Inflammatory macrophage (primary cell): ENCODE measurements around the gene BOC.

Source experiments
- DNase-seq, 2 donors: peaks; one replicate each; pipeline ENCODE4 v3.0.0-alpha.2; 2020 to 2022

BOC gene

GRCh38 chr3:113272385-113272779, 61.0 kb downstream of the BOC start:
- no peak for DNase-seq

GRCh38 chr3:113273011-113273410, 61.7 kb downstream of the BOC start:
- DNase-seq: no peak

GRCh38 chr3:113273604-113274378, 62.4 kb downstream of the BOC start:
- no peak for DNase-seq

- no peak for DNase-seq
Measured at GRCh38 chr3:113274425-113275257, 63.3 kb downstream of the BOC start.

- no peak for DNase-seq
Measured at GRCh38 chr3:113275258-113275556, 63.9 kb downstream of the BOC start.

- peak; percentile 27 to 58 for DNase-seq
Measured at GRCh38 chr3:113275583-113275928, 64.2 kb downstream of the BOC start.

- peak; percentile 80 to 88 for DNase-seq
Measured at GRCh38 chr3:113275929-113276750, 64.8 kb downstream of the BOC start.

GRCh38 chr3:113276751-113277080, 65.4 kb downstream of the BOC start:
- DNase-seq: no peak

GRCh38 chr3:113277414-113277813, 66.1 kb downstream of the BOC start:
- DNase-seq: no peak

- DNase-seq: no peak
Measured at GRCh38 chr3:113277941-113278598, 66.7 kb downstream of the BOC start.

- DNase-seq: peak in 1 of 2 donors; percentile 7
Measured at GRCh38 chr3:113278599-113278955, 67.2 kb downstream of the BOC start.

- no peak for DNase-seq
Measured at GRCh38 chr3:113279686-113280085, 68.3 kb downstream of the BOC start.

GRCh38 chr3:113283306-113283705, 71.9 kb downstream of the BOC start:
- DNase-seq: no peak

- no peak for DNase-seq
Measured at GRCh38 chr3:113284453-113285050, 73.2 kb downstream of the BOC start.

- no peak for DNase-seq
Measured at GRCh38 chr3:113285226-113285625, 73.9 kb downstream of the BOC start.

GRCh38 chr3:113285741-113286140, 74.4 kb downstream of the BOC start:
- DNase-seq: no peak

- no peak for DNase-seq
Measured at GRCh38 chr3:113286524-113286923, 75.2 kb downstream of the BOC start.

- DNase-seq: peak in 1 of 2 donors; percentile 42
Measured at GRCh38 chr3:113287111-113287802, 75.9 kb downstream of the BOC start.

GRCh38 chr3:113287803-113288648, 76.7 kb downstream of the BOC start:
- DNase-seq: peak; percentile 68 to 69

- no peak for DNase-seq
Measured at GRCh38 chr3:113288881-113289280, 77.5 kb downstream of the BOC start.

- no peak for DNase-seq
Measured at GRCh38 chr3:113291572-113291971, 80.2 kb downstream of the BOC start.
